GM18505 (cell line): ENCODE measurements around the gene MMP20.

ENCODE experiments used
- ATAC-seq: cut with Tn5 transposase; IDR thresholded peaks from one replicate; pipeline ENCODE4 v1.9.1; 2021; ENCODE audit not compliant: unreplicated experiment
- POLR2A ChIP-seq: IDR thresholded peaks from 4 replicates; pipeline ENCODE4 v1.6.1; 2011; ENCODE audit warnings: borderline replicate concordance; ENCODE audit not compliant: insufficient read depth, insufficient read length; ENCODE audit errors: extremely low read depth

MMP20 gene

DNA sequence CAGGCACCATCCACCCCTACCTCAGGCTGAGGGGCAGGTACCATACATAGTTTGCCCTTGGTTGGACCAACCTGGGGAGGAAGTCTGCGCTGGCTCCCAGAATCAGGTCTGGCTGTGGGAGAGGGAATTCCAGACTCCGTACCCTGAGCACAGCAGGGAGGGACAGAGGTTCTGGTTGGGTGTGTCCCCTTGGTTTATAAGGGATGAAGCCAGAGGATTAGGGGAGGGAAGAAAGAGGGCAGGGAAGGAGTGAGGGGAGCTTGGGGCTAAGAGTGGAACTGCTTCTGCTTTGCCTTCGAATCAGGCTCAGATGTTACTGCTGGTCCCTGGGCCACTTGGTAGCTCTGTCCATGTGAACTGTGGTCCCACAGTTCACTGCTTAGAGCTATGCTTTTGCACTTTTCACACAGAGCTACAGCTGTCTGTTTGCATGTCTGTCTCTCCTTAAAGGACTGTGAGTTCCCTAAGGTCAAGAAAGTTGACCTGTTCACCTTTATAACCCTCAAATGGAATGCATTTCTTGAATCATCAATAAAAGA is 9.2 kb downstream of the MMP20 start:
- ATAC-seq, result no peak
- no peak for TF ChIP-seq POLR2A

DNA sequence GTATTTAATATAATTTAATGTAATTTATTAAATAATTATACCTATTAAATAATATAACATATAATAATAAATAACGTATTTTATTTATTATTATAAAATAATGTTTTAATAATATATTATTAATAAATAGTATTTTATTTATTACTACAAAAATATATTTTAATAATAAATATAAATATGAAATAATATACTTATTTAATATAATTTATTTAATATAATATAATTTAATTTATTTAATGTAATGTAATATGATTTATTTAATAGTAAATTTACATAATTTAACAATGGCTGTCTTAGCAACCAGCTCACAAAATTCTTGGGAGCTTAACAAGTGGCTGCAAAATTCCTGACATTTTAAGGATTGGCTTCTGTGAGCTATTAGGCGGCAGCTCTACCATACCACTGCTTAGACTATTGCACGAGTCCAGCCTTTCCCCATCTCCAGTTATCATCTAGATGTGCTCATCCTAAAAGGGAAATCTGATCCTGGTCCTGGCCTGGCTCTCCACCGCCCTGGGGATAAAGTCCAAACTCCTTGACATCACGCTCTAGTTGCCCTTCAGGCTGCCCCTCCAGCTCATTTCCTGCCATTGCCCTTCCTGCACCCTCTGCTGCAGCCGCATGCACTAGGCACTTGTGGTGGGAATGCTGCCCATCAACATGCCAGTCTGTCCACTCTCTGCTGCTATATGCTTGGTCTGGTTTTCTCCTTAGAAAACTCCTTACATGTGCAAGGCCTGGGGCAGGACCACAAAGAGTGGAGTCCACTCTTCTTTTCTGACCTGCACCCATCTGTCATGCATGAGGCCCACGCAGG is 9.8 kb downstream of the MMP20 start:
- TF ChIP-seq POLR2A, result no peak

DNA sequence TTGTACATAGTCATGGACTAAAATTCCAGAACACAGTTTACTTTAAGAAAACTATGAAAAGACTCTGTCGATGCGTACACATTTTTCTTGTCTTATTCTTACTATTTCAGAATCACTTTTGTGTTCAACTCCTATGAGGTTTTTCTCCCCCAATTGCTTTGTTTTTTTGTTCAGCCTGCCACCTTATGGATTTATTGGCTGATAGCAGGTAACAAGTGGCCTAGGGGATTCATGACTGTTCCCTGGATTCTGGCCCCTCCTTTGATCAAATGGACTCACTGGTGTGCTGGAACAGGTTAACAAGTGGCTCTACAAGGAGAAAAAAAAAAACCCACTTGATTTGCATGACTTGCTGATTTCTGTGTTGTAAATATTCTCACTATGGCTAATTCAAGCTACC is 10.6 kb downstream of the MMP20 start:
- TF ChIP-seq POLR2A, result no peak
- ATAC-seq, result no peak

More for the DNA sequence above, 9.8 kb downstream of the MMP20 start:
- no peak for ATAC-seq

DNA sequence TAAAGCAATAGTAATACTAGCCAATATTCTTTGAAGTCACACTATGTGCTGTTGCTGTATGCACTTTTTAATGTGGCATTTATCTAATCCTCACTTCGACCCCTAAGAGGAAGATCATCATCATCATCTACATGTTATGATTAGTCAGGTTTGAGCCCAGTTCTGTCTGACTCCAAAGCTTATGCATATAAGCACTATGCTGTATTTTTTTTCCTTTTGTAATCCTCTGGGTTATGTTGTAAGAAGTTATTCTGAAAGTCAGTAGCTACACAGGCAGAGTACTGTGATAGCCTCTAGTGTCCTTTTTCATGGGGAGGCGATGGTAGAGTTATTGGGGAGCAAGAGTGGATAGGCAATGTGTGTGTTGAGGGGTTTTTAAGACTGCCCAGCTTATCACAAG is 11.1 kb downstream of the MMP20 start:
- no peak for TF ChIP-seq POLR2A
- no peak for ATAC-seq

DNA sequence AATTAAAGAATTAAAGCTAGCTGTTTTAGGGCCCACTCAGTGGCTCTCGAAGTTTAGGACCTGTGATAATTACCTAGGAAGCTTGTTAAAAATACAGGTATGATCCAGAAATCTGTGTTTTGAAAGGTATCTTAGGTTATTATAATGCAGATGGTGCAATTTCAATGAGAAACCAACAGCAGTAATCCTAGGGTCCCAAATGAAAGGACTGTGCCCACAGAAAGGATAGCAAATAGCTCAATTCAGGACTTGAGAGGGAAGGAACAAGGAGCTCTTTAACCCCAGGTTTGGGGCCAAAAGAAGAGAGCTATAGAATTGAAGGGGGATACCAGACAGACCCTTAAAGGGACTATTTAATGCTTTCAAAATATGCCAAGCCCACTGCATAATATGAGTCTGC is 11.7 kb downstream of the MMP20 start:
- no peak for ATAC-seq
- TF ChIP-seq POLR2A, result no peak

DNA sequence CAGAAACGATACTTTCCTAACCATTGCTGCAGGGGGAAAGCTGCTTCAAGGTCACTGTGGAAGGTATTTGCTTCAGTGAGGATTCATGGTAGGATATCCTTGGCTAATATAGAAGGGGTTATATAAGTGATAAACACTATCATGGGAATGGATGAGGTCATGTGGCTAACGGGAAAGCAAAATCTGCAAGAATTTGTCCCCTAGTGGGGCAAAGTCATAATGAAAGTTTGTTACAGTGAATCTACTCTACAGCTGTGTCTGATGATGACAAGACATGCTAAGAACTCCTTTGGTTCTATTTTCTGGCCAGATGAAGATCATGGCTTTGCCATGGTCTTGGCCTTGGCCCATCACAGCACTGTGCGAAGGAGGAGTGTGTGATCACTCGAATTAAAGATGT is 13.8 kb downstream of the MMP20 start:
- ATAC-seq, result peak; percentile 38
- TF ChIP-seq POLR2A, result no peak

DNA sequence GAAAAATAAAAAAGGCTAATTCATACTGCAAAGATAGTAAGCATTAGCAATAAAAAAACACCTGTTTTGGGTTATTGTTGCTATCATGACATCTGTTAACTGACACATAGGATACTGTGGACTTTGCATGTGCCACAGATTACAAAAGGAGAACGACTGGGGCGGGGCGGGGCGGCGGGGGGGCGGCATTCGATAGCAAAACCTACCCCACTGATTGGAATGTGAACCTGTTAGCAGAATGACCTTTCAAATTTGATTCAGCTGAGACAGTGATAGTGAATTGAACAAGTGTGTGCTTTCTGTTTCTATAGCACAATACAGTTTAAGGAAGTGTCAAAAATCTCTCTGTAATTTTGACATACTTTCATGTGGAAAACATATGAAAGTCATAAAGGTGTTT is 14.9 kb downstream of the MMP20 start:
- ATAC-seq, result peak; percentile 43
- TF ChIP-seq POLR2A, result no peak

DNA sequence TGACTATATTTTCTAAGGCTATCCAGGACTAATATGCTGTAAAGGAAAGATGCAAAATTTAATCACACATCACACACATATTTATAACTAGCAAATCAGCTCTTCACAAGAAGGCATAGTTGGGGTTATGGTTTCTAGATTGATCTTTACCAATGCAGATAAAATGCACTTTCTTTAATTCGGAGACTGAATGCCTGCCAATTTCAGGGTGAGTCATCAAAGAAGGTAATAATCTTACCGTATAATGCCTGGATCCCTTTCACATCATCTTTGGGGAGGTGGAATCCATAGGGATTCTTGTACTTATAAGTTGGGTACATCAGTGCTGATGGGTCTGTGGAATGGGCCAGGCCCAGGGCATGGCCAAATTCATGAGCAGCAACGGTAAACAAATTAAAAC is 16.4 kb downstream of the MMP20 start:
- TF ChIP-seq POLR2A, result no peak
- no peak for ATAC-seq

DNA sequence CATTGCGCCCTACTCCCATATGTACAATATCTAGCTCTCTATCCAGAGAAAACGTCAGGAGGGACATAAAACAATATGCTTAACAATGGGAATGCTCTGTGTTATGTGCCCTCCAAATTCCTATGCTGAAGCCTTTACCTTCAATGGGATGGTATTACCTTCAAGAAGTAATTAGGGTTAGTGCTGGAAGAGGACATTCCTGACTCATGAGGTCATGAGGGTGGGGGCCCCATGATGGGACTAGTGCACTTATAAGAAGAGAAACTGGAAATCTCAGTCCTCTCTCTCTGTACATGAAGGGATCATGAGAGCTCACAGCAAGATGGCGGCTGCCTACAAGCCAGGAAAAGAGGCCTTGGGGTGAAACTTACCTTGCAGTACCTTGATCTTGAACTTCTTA is 20.3 kb downstream of the MMP20 start:
- ATAC-seq, result no peak
- TF ChIP-seq POLR2A, result no peak

DNA sequence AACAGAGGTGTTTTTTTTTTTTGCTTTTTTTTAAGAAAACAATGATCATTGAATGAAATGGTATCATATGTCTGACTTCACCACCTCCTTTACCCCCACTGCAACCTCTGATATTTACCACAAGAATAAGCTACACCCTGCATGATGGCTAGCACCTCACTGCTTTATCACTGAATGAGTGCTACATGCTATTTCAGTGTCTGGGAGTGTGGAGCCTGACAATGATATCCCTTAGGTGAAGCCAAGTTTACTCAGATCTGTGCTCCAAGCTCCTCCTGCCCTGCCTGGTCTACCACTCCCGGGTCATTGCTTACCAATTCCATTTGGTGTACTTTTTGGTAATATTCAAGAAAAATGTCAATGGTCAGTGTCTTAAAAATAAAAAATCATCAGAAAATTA is 21.1 kb downstream of the MMP20 start:
- ATAC-seq, result no peak
- no peak for TF ChIP-seq POLR2A

DNA sequence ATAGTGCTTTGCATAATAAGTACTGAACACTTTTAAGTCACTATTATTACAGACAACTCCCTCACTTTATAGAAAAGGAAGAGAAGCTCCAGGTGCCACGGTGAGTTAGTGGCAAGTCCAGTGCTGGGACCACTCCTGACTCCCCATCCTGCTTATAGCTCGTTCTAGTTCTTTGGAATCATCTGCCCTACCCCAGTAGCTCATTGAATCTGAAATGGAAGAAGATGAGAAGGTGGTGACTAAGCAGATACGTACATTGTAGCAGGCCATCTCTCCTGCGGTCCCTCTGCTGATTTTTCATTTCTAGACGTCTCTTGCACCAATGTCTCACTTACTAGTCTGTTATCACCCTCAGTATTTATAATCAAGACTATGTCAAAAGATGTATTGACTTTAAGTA is 21.6 kb downstream of the MMP20 start:
- ATAC-seq, result no peak
- TF ChIP-seq POLR2A, result no peak

DNA sequence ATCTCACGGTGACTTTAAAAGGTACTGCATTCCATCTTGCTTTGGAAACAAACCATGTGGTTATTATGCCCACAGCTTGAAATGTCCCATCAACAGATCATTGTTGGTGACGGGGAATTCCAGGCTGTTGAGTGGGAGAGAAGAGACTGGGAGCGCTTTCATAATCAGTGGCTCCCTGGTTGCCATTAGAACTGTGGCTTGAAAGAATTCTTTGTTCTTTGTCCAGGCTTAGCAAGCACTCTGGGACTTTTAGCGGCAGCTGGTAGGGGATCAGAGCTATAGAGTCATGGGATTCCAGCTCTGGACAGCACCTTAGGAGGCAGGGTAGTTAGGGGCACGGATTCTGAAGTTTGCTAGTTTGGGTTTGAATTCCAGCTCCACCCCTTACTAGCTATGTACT is 22.0 kb downstream of the MMP20 start:
- TF ChIP-seq POLR2A, result no peak

DNA sequence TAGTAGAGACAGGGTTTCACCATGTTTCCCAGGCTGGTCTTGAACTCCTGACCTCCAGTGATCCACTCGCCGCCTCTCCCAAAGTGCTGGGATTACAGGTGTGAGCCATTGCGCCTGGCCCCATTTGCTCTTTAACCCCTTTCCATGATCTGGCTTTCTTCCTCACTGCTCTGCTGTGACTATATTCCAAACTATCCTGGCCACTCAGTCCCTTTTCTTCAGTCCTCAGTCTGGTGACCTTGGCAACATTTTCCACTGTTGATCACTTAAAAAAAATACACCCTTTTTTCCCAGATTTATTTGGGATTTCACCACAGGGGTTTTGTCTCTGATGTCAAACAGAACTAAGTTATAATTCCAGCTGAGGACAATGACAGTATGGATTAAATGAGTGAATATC is 24.5 kb downstream of the MMP20 start:
- ATAC-seq, result no peak
- no peak for TF ChIP-seq POLR2A

More for the DNA sequence above, 22.0 kb downstream of the MMP20 start:
- ATAC-seq, result no peak

DNA sequence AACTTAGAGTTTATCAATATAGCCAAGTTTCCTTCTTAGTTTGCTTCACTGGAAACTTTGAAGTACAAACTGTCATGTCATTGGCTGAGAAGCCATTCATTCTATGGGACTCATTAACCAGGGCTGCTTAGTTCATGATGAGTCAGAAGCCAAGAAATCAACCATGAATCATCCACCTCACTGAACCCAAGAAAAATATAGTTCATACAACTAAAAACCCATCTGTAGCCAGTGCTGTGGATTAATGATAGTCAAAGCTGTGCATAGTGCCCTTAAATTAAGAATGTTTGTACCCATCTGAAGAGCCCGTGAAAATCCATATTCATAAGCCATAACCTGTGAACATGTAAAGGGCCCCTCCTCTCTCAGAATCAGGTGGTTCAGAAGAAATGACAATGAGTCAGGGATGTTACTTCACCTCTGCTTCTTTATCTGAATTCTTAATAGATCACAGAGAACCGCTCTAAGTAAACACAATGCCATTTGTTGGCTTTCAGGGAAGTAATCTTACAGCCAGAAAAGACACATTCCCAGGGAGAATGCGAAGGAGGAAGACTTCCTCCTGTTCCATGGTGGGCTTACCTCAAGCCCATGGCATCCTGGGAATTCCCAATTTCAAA is 25.4 kb downstream of the MMP20 start:
- TF ChIP-seq POLR2A, result no peak
- peak; percentile 98 for ATAC-seq
